ENCODE data around the gene WFIKKN2. TPM values are rescaled to one million over a fixed set of nuclear protein-coding genes. Genes with fewer than 3 reads are reported as not detected.

The WFIKKN2 gene
- total and polyA plus RNA-seq, 2 donors (not counting 1 experiment from before 2014, with no cell fraction given) = 0.02 to 0.33 TPM

GRCh38 chr17:50842506-50843149 lies 7.2 kb downstream of the WFIKKN2 start:
- Histone ChIP-seq H3K79me2 (ENCODE audit: control insufficient read depth, insufficient read depth, low read length) (no peaks in the 10 kb centered on the region), H3K36me3 (ENCODE audit: control insufficient read depth, insufficient read depth, low read length) (no peaks in the 10 kb centered on the region), H3K4me1 (ENCODE audit: control insufficient read depth, extremely low read depth, insufficient read depth, low read length) (peaks cover 4% of the 10 kb centered on the region), H3K27ac (ENCODE audit: insufficient read depth, low read length) (no peak overlapping the region), H3K9me3 (ENCODE audit: control insufficient read depth, insufficient read depth, low read depth, low read length) (no peaks in the 10 kb centered on the region), H3K27me3 (ENCODE audit: control insufficient read depth, insufficient read depth, low read length) (no peaks in the 10 kb centered on the region), H4K20me1 (ENCODE audit: control insufficient read depth, extremely low read depth, insufficient read depth, low read length) (no peaks in the 10 kb centered on the region), H3K9ac (ENCODE audit: insufficient read depth, low read length) (no peak overlapping the region), H3K4me2 (ENCODE audit: extremely low read depth, insufficient read depth, low read length) (no peak overlapping the region), H2AFZ (ENCODE audit: low read length) (no peak overlapping the region), H3K4me3 (replicated peaks in 1 of 4; ENCODE audit: control extremely low read depth in 1 of 4, insufficient read depth in 1 of 4, low read depth in 3 of 4, low read length in 4 of 4) (no peak overlapping the region)
- no peak for DNase-seq (ENCODE audit: low read depth in 2 of 2)
- no peak for TF ChIP-seq CTCF (conservative IDR thresholded peaks at IDR 0.05 in 1 of 2, IDR thresholded peaks at IDR 0.05 in 1 of 2; ENCODE audit: low read depth in 1 of 2, low read length in 2 of 2)
- no peak for TF ChIP-seq EZH2 (IDR thresholded peaks at IDR 0.05; ENCODE audit: low read length, missing control alignments)

DNA sequence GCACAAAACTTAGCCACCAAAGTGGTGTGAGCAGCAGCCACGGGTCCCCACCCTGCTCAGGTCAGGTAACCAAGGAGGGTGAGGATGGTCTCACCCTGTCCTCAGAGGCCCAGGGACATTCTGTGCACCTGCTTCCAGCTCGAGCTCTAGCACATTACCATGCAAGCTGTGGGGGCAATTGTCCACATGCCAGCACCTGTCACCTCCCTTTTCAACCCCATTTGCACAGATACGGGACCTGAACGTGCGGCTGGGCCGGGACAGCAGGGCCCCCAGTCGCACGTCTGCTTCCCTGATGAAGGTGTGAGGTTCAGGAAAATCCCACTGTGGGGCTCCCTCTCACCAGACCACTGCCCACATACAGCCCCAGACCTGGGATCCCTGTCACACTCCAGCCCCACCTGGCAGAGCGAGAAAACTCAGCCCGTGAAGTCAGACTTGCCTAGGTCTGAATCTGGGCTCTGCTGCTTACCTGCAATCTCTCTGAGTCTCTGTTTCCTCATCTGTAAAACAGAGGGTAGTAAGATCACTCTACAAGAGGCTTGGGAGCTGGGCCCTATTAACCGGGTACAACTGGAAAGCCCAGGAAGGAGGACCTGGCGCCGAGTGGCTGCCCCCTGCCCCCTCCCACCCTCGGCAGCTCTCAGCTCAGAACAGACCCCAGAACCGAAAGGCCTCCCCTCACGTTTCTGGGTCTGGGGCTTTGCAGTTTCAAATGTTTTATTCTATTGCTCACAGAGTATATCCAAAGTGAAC lies 7.9 kb downstream of the WFIKKN2 start:
- no peak overlapping the region for H3K9ac ChIP-seq (ENCODE audit: insufficient read depth, low read length)
- H3K27me3 ChIP-seq (ENCODE audit: control insufficient read depth, insufficient read depth, low read length) = no peaks in the 10 kb centered on the region
- H4K20me1 ChIP-seq (ENCODE audit: control insufficient read depth, extremely low read depth, insufficient read depth, low read length) = no peaks in the 10 kb centered on the region
- peaks cover 4% of the 10 kb centered on the region for H3K4me1 ChIP-seq (ENCODE audit: control insufficient read depth, extremely low read depth, insufficient read depth, low read length)
- no peaks in the 10 kb centered on the region for H3K36me3 ChIP-seq (ENCODE audit: control insufficient read depth, insufficient read depth, low read length)
- H3K9me3 ChIP-seq (ENCODE audit: control insufficient read depth, insufficient read depth, low read depth, low read length) = no peaks in the 10 kb centered on the region
- no peak overlapping the region for H3K4me2 ChIP-seq (ENCODE audit: extremely low read depth, insufficient read depth, low read length)
- no peaks in the 10 kb centered on the region for H3K79me2 ChIP-seq (ENCODE audit: control insufficient read depth, insufficient read depth, low read length)
- H3K4me3 ChIP-seq (replicated peaks in 1 of 4; ENCODE audit: control extremely low read depth in 1 of 4, insufficient read depth in 1 of 4, low read depth in 3 of 4, low read length in 4 of 4) = no peak overlapping the region
- H2AFZ ChIP-seq (ENCODE audit: low read length) = no peak overlapping the region
- no peak for TF ChIP-seq CTCF (conservative IDR thresholded peaks at IDR 0.05 in 1 of 2, IDR thresholded peaks at IDR 0.05 in 1 of 2; ENCODE audit: low read depth in 1 of 2, low read length in 2 of 2)
- no peak for TF ChIP-seq EZH2 (IDR thresholded peaks at IDR 0.05; ENCODE audit: low read length, missing control alignments)
- no peak for DNase-seq (ENCODE audit: low read depth in 2 of 2)
- no peak overlapping the region for H3K27ac ChIP-seq (ENCODE audit: insufficient read depth, low read length)

- Histone ChIP-seq H3K9me3 (ENCODE audit: control insufficient read depth, insufficient read depth, low read depth, low read length) (no peaks in the 10 kb centered on the region), H4K20me1 (ENCODE audit: control insufficient read depth, extremely low read depth, insufficient read depth, low read length) (no peaks in the 10 kb centered on the region), H2AFZ (ENCODE audit: low read length) (no peak overlapping the region), H3K79me2 (ENCODE audit: control insufficient read depth, insufficient read depth, low read length) (no peaks in the 10 kb centered on the region), H3K36me3 (ENCODE audit: control insufficient read depth, insufficient read depth, low read length) (no peaks in the 10 kb centered on the region), H3K27ac (ENCODE audit: insufficient read depth, low read length) (no peak overlapping the region), H3K9ac (ENCODE audit: insufficient read depth, low read length) (no peak overlapping the region), H3K4me2 (ENCODE audit: extremely low read depth, insufficient read depth, low read length) (no peak overlapping the region), H3K4me1 (ENCODE audit: control insufficient read depth, extremely low read depth, insufficient read depth, low read length) (peaks cover 4% of the 10 kb centered on the region), H3K27me3 (ENCODE audit: control insufficient read depth, insufficient read depth, low read length) (no peaks in the 10 kb centered on the region), H3K4me3 (replicated peaks in 1 of 4; ENCODE audit: control extremely low read depth in 1 of 4, insufficient read depth in 1 of 4, low read depth in 3 of 4, low read length in 4 of 4) (no peak overlapping the region)
- DNase-seq (ENCODE audit: low read depth in 2 of 2) = no peak
- TF ChIP-seq CTCF (conservative IDR thresholded peaks at IDR 0.05 in 1 of 2, IDR thresholded peaks at IDR 0.05 in 1 of 2; ENCODE audit: low read depth in 1 of 2, low read length in 2 of 2) = no peak
- no peak for TF ChIP-seq EZH2 (IDR thresholded peaks at IDR 0.05; ENCODE audit: low read length, missing control alignments)
These were observed 8.8 kb downstream of the WFIKKN2 start for GRCh38 chr17:50844117-50844700.
